ENCODE data around the gene GRM7. TPM values are rescaled to one million over a fixed set of nuclear protein-coding genes. Genes with fewer than 3 reads are reported as not detected.

The GRM7 gene
- total and polyA plus RNA-seq, 2 donors (not counting 1 experiment from before 2014, with no cell fraction given), result not detected

GRCh38 chr3:7615043-7615442 lies 754.1 kb downstream of the GRM7 start:
- no peak overlapping the region for H2AFZ ChIP-seq (ENCODE audit: low read length)
- no peak overlapping the region for H3K4me3 ChIP-seq (replicated peaks in 1 of 4; ENCODE audit: control extremely low read depth in 1 of 4, insufficient read depth in 1 of 4, low read depth in 3 of 4, low read length in 4 of 4)
- H3K9me3 ChIP-seq (ENCODE audit: control insufficient read depth, insufficient read depth, low read depth, low read length), result no peaks in the 10 kb centered on the region
- H3K27me3 ChIP-seq (ENCODE audit: control insufficient read depth, insufficient read depth, low read length), result no peaks in the 10 kb centered on the region
- H3K9ac ChIP-seq (ENCODE audit: insufficient read depth, low read length), result no peak overlapping the region
- DNase-seq (ENCODE audit: low read depth in 2 of 2), result no peak
- H4K20me1 ChIP-seq (ENCODE audit: control insufficient read depth, extremely low read depth, insufficient read depth, low read length), result no peaks in the 10 kb centered on the region
- TF ChIP-seq CTCF (conservative IDR thresholded peaks at IDR 0.05 in 1 of 2, IDR thresholded peaks at IDR 0.05 in 1 of 2; ENCODE audit: low read depth in 1 of 2, low read length in 2 of 2), result no peak
- no peak for TF ChIP-seq EZH2 (IDR thresholded peaks at IDR 0.05; ENCODE audit: low read length, missing control alignments)
- no peak overlapping the region for H3K4me2 ChIP-seq (ENCODE audit: extremely low read depth, insufficient read depth, low read length)
- H3K36me3 ChIP-seq (ENCODE audit: control insufficient read depth, insufficient read depth, low read length), result no peaks in the 10 kb centered on the region
- H3K79me2 ChIP-seq (ENCODE audit: control insufficient read depth, insufficient read depth, low read length), result no peaks in the 10 kb centered on the region
- no peak overlapping the region for H3K27ac ChIP-seq (ENCODE audit: insufficient read depth, low read length)
- no peaks in the 10 kb centered on the region for H3K4me1 ChIP-seq (ENCODE audit: control insufficient read depth, extremely low read depth, insufficient read depth, low read length)

- Histone ChIP-seq H3K79me2 (ENCODE audit: control insufficient read depth, insufficient read depth, low read length) (no peaks in the 10 kb centered on the region), H3K27me3 (ENCODE audit: control insufficient read depth, insufficient read depth, low read length) (no peaks in the 10 kb centered on the region), H3K4me1 (ENCODE audit: control insufficient read depth, extremely low read depth, insufficient read depth, low read length) (no peaks in the 10 kb centered on the region), H3K36me3 (ENCODE audit: control insufficient read depth, insufficient read depth, low read length) (no peaks in the 10 kb centered on the region), H3K4me2 (ENCODE audit: extremely low read depth, insufficient read depth, low read length) (no peak overlapping the region), H2AFZ (ENCODE audit: low read length) (no peak overlapping the region), H4K20me1 (ENCODE audit: control insufficient read depth, extremely low read depth, insufficient read depth, low read length) (no peaks in the 10 kb centered on the region), H3K9me3 (ENCODE audit: control insufficient read depth, insufficient read depth, low read depth, low read length) (no peaks in the 10 kb centered on the region), H3K27ac (ENCODE audit: insufficient read depth, low read length) (no peak overlapping the region), H3K9ac (ENCODE audit: insufficient read depth, low read length) (no peak overlapping the region), H3K4me3 (replicated peaks in 1 of 4; ENCODE audit: control extremely low read depth in 1 of 4, insufficient read depth in 1 of 4, low read depth in 3 of 4, low read length in 4 of 4) (no peak overlapping the region)
- TF ChIP-seq CTCF (conservative IDR thresholded peaks at IDR 0.05 in 1 of 2, IDR thresholded peaks at IDR 0.05 in 1 of 2; ENCODE audit: low read depth in 1 of 2, low read length in 2 of 2), result no peak
- no peak for TF ChIP-seq EZH2 (IDR thresholded peaks at IDR 0.05; ENCODE audit: low read length, missing control alignments)
- DNase-seq (ENCODE audit: low read depth in 2 of 2), result no peak
Measured at GRCh38 chr3:7618606-7619005, 757.7 kb downstream of the GRM7 start.

- no peak for TF ChIP-seq EZH2 (IDR thresholded peaks at IDR 0.05; ENCODE audit: low read length, missing control alignments)
- no peak for TF ChIP-seq CTCF (conservative IDR thresholded peaks at IDR 0.05 in 1 of 2, IDR thresholded peaks at IDR 0.05 in 1 of 2; ENCODE audit: low read depth in 1 of 2, low read length in 2 of 2)
- H3K4me2 ChIP-seq (ENCODE audit: extremely low read depth, insufficient read depth, low read length), result no peak overlapping the region
- no peaks in the 10 kb centered on the region for H3K27me3 ChIP-seq (ENCODE audit: control insufficient read depth, insufficient read depth, low read length)
- H4K20me1 ChIP-seq (ENCODE audit: control insufficient read depth, extremely low read depth, insufficient read depth, low read length), result no peaks in the 10 kb centered on the region
- no peak overlapping the region for H3K27ac ChIP-seq (ENCODE audit: insufficient read depth, low read length)
- H3K36me3 ChIP-seq (ENCODE audit: control insufficient read depth, insufficient read depth, low read length), result no peaks in the 10 kb centered on the region
- no peaks in the 10 kb centered on the region for H3K9me3 ChIP-seq (ENCODE audit: control insufficient read depth, insufficient read depth, low read depth, low read length)
- H3K9ac ChIP-seq (ENCODE audit: insufficient read depth, low read length), result no peak overlapping the region
- no peak for DNase-seq (ENCODE audit: low read depth in 2 of 2)
- H3K4me1 ChIP-seq (ENCODE audit: control insufficient read depth, extremely low read depth, insufficient read depth, low read length), result no peaks in the 10 kb centered on the region
- no peak overlapping the region for H3K4me3 ChIP-seq (replicated peaks in 1 of 4; ENCODE audit: control extremely low read depth in 1 of 4, insufficient read depth in 1 of 4, low read depth in 3 of 4, low read length in 4 of 4)
- H2AFZ ChIP-seq (ENCODE audit: low read length), result no peak overlapping the region
- no peaks in the 10 kb centered on the region for H3K79me2 ChIP-seq (ENCODE audit: control insufficient read depth, insufficient read depth, low read length)
Measured at GRCh38 chr3:7620401-7620800, 759.5 kb downstream of the GRM7 start.
